HepG2 (cell line): ENCODE measurements around the gene SEC61B. TPM values are rescaled to one million over a fixed set of nuclear protein-coding genes. Genes with fewer than 3 reads are reported as not detected.

Experiments
- ATAC-seq: fragments of 200-7000 bp; cut with Tn5 transposase; 3 replicates; pipeline ENCODE4 v1.9.1; 2020; ENCODE audit warnings: mild to moderate bottlenecking, moderate library complexity
- BruUV-seq: library from RNA; stranded (reverse); fragments of 400-500 nt; replicated peaks from 2 replicates; lab custom pipeline; 2021; lab: Mats Ljungman, UMichigan
- CTCF ChIA-PET: fragments of 300-600 bp; formaldehyde crosslinking; extraction: SDS; loops from one replicate; lab custom pipeline; 2021; ENCODE audit warnings: low total read pairs, inconsistent platforms, low intra/inter-chr PET ratio; lab: Yijun Ruan, JAX
- POLR2A ChIA-PET: fragments of 350-600 bp; sonication (Branson Sonifier 250); formaldehyde crosslinking; loops from one replicate; lab custom pipeline; 2020; ENCODE audit warnings: antibody characterized with exemption, inconsistent platforms; lab: Yijun Ruan, JAX
- DNase-seq: peaks from one replicate; pipeline ENCODE4 v3.0.0-alpha.2; 2015; ENCODE audit warnings: low spot score
- FAIRE-seq: peaks from 3 replicates; lab custom pipeline; 2011; peaks lifted over from hg19 to GRCh38; lab: Jason Lieb, UNC
- H2AFZ ChIP-seq: one replicate; pipeline ENCODE4 v1.6.1; 2011; ENCODE audit warnings: low read length, inconsistent platforms
- H3K27ac ChIP-seq: fragments of 300-600 bp; 3 replicates; pipeline ENCODE4 v1.8.0; 2011; ENCODE audit warnings: mixed run types, mild to moderate bottlenecking, mixed read lengths, low read length, inconsistent platforms; ENCODE audit not compliant: insufficient read depth; ENCODE audit errors: extremely low read length
- H3K27me3 ChIP-seq, 2 experiments: fragments of 200-600 bp in 1 of 2; 2 replicates in 1 of 2; 3 replicates in 1 of 2; pipeline versions ENCODE4 v1.6.0 to v1.8.0; 2011; ENCODE audit warnings: low read length in 2 of 2, mild to moderate bottlenecking in 2 of 2, moderate library complexity in 2 of 2, inconsistent platforms in 1 of 2; ENCODE audit not compliant: insufficient read depth in 2 of 2, control insufficient read depth in 1 of 2
- H3K36me3 ChIP-seq, 2 experiments: fragments of 200-600 bp in 1 of 2; replicated peaks in 1 of 2; 2 replicates in 1 of 2; 3 replicates in 1 of 2; pipeline versions ENCODE4 v1.5.1 to v1.8.0; 2011; ENCODE audit warnings: low read length in 2 of 2, inconsistent platforms in 1 of 2; ENCODE audit not compliant: insufficient read depth in 2 of 2, control insufficient read depth in 1 of 2
- H3K4me1 ChIP-seq: 2 replicates; pipeline ENCODE4 v1.5.1; 2012; ENCODE audit warnings: low read length, inconsistent platforms; ENCODE audit not compliant: insufficient read depth
- H3K4me2 ChIP-seq: 2 replicates; pipeline ENCODE4 v1.6.0; 2011; ENCODE audit warnings: low read depth, low read length, inconsistent platforms
- H3K4me3 ChIP-seq, 3 experiments: fragments of 200-600 bp in 1 of 3; sonication (generic), shearing (Covaris generic) in 1 of 3; replicated peaks in 1 of 3; 2 replicates each; pipeline ENCODE4 v1.5.1; 2011 to 2016; ENCODE audit warnings: low read length in 3 of 3, inconsistent platforms in 2 of 3, low read depth in 2 of 3, mild to moderate bottlenecking in 2 of 3, control low read depth in 1 of 3, mixed read lengths in 1 of 3; ENCODE audit not compliant: insufficient read depth in 1 of 3
- H3K79me2 ChIP-seq: one replicate; pipeline ENCODE4 v1.6.1; 2011; ENCODE audit warnings: low read length, inconsistent platforms; ENCODE audit not compliant: insufficient read depth
- H3K9ac ChIP-seq: 2 replicates; pipeline ENCODE4 v1.6.0; 2011; ENCODE audit warnings: mild to moderate bottlenecking, low read depth, low read length, inconsistent platforms; ENCODE audit not compliant: insufficient read depth
- H3K9me3 ChIP-seq: 2 replicates; pipeline ENCODE4 v1.5.1; 2012; ENCODE audit warnings: mild to moderate bottlenecking, low read length
- H4K20me1 ChIP-seq: 2 replicates; pipeline ENCODE4 v1.6.0; 2011; ENCODE audit warnings: inconsistent platforms, mild to moderate bottlenecking, low read length, moderate library complexity; ENCODE audit not compliant: insufficient read depth
- FOXA3 ChIP-seq: IDR thresholded peaks from 2 replicates; pipeline ENCODE4 v1.6.1; 2016; ENCODE audit warnings: missing genetic modification reagents, missing compliant biosample characterization
- NR3C1 ChIP-seq: sonication (generic); formaldehyde crosslinking; IDR thresholded peaks from 2 replicates; pipeline ENCODE4 v1.4.0; 2020; ENCODE audit warnings: missing genetic modification reagents
- POLR2A ChIP-seq, 2 experiments: IDR thresholded peaks; 2 replicates each; pipeline ENCODE4 v1.6.1; 2011; ENCODE audit warnings: low read depth in 2 of 2, low read length in 2 of 2, mild to moderate bottlenecking in 1 of 2, moderate library complexity in 1 of 2; ENCODE audit not compliant: insufficient read depth in 1 of 2
- RBFOX2 ChIP-seq: fragments of 200-400 bp; formaldehyde crosslinking; IDR thresholded peaks from 2 replicates; pipeline ENCODE4 v1.6.1; 2017; ENCODE audit warnings: low read depth, mild to moderate bottlenecking, low read length
- SMC3 ChIP-seq: IDR thresholded peaks from 2 replicates; pipeline ENCODE4 v1.6.1; 2011; ENCODE audit warnings: low read length, improper control_type of control experiment
- STAG1 ChIP-seq: sonication (generic); formaldehyde crosslinking; IDR thresholded peaks from 2 replicates; pipeline ENCODE4 v1.4.0; 2020; ENCODE audit warnings: missing genetic modification reagents
- ZBTB21 ChIP-seq: sonication (generic); formaldehyde crosslinking; IDR thresholded peaks from 2 replicates; pipeline ENCODE4 v1.4.0; 2020; ENCODE audit warnings: missing genetic modification reagents
- ZNF33B ChIP-seq: sonication (generic); formaldehyde crosslinking; IDR thresholded peaks from 2 replicates; pipeline ENCODE4 v1.5.1; 2020; ENCODE audit warnings: mild to moderate bottlenecking, missing genetic modification reagents
- ZNF747 ChIP-seq: sonication (generic); formaldehyde crosslinking; IDR thresholded peaks from 2 replicates; pipeline ENCODE4 v1.8.1; 2023; ENCODE audit warnings: missing genetic modification reagents, mild to moderate bottlenecking, borderline replicate concordance
- ZSCAN31 ChIP-seq: sonication (generic); formaldehyde crosslinking; IDR thresholded peaks from 2 replicates; pipeline ENCODE4 v1.5.0; 2020; ENCODE audit warnings: low read depth, mild to moderate bottlenecking, missing genetic modification reagents
- WGBS: methylation state at CpG from one replicate; pipeline ENCODE4 v1.1.6; 2017; ENCODE audit warnings: low lambda C conversion rate; 5-methylcytosine and 5-hydroxymethylcytosine counted together
- in situ Hi-C: cut with HindIII; loops from 2 replicates; pipeline ENCODE4 v1.10.0; 2017; ENCODE audit warnings: low pct_unique_long_range_greater_than_20kb; ENCODE audit not compliant: extremely low pct_ligation_motif_present
- intact Hi-C: fragments of 100-400 bp; cut with micrococcal nuclease; formaldehyde crosslinking; loops from one replicate; pipeline ENCODE4 v1.10.0; 2022; ENCODE audit not compliant: unreplicated experiment
- polyA plus RNA-seq, 8 experiments: library from polyadenylated mRNA; depleted of rRNA in 3 of 8; stranded (reverse) in 7 of 8; unstranded in 1 of 8; fragments of >200 nt; fragmentation: Illumina TruSeq in 4 of 8; extraction: Trizol in 4 of 8; gene quantifications; 2 replicates each; pipeline versions ENCODE4 v1.2.1 to v1.2.3, GENCODE V29; 2011 to 2016; ENCODE audit warnings: low read depth in 4 of 8, missing spikeins in 1 of 8, mixed read lengths in 1 of 8; ENCODE audit not compliant: insufficient read depth in 1 of 8
- total RNA-seq, 5 experiments: library from RNA; depleted of rRNA; stranded (reverse); fragments of >200 nt; fragmentation: Illumina TruSeq; extraction: Trizol; gene quantifications; 2 replicates each; pipeline ENCODE4 v1.2.3, GENCODE V29; 2016; ENCODE audit warnings: low read depth in 1 of 5
- TF ChIP-seq, protein P1 (sequence below): sonication (generic); formaldehyde crosslinking; IDR thresholded peaks from 2 replicates; pipeline ENCODE4 v1.4.0; 2020; ENCODE audit warnings: missing genetic modification reagents
- TF ChIP-seq, protein P2 (sequence below): sonication (generic); formaldehyde crosslinking; IDR thresholded peaks from 2 replicates; pipeline ENCODE4 v1.5.1; 2020; ENCODE audit warnings: mild to moderate bottlenecking, moderate library complexity, missing genetic modification reagents
- TF ChIP-seq, protein P3 (sequence below): sonication (generic); formaldehyde crosslinking; IDR thresholded peaks from 2 replicates; pipeline ENCODE4 v1.5.0; 2020; ENCODE audit warnings: mild to moderate bottlenecking, missing genetic modification reagents, moderate library complexity

Gene SEC61B
- total and polyA plus RNA-seq, 2 of the 13 experiments (the other 11 are each of a cell fraction or from before 2014, with no cell fraction given): 191 to 368 TPM

DNA sequence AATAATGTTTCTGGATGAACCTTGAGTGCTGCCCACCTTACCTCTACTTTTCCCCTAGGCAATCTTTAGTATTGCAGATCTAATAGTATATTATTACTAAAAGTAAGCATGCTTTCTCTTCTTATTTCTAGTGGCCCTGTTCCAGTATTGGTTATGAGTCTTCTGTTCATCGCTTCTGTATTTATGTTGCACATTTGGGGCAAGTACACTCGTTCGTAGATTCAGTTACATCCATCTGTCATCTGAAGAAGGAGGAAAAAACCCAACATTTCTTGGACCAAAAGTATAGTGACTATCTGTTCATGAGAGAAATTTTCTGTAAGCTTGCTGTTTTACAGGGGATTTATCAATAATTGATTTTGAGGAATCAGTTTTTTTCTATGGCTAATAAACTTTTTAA, 8.1 kb downstream of the SEC61B start:
- Histone ChIP-seq H3K4me1 (peaks cover 24% of the 10 kb centered on the region), H3K27me3 (no peaks in the 10 kb centered on the region), H3K4me3 (no peak overlapping the region), H3K79me2 (peaks cover 20% of the 10 kb centered on the region), H2AFZ (no peak overlapping the region), H3K9me3 (no peaks in the 10 kb centered on the region), H3K27ac (no peak overlapping the region), H3K36me3 (peaks cover 15 to 65% of the 10 kb centered on the region in 2 experiments), H3K4me2 (no peak overlapping the region), H4K20me1 (no peaks in the 10 kb centered on the region; the same call in 1 of the 2 replicates), H3K9ac (no peak overlapping the region)
- no TSS peak for BruUV-seq
- POLR2A ChIA-PET: interaction anchor here (4.9 kb wide), 1 partner anchor 8 kb away, joined by 27 read pairs; the partner anchor contains the start of genes ALG2 and SEC61B
- in situ Hi-C loops: no loop called here
- intact Hi-C loops: no loop called here
- DNase-seq (no peak), ATAC-seq (no peak), FAIRE-seq (no peak)
- CTCF ChIA-PET: no interaction called here
- 97% methylated on average over 3 of the region's 3 CpGs for WGBS
- TF ChIP-seq, protein P1, sequence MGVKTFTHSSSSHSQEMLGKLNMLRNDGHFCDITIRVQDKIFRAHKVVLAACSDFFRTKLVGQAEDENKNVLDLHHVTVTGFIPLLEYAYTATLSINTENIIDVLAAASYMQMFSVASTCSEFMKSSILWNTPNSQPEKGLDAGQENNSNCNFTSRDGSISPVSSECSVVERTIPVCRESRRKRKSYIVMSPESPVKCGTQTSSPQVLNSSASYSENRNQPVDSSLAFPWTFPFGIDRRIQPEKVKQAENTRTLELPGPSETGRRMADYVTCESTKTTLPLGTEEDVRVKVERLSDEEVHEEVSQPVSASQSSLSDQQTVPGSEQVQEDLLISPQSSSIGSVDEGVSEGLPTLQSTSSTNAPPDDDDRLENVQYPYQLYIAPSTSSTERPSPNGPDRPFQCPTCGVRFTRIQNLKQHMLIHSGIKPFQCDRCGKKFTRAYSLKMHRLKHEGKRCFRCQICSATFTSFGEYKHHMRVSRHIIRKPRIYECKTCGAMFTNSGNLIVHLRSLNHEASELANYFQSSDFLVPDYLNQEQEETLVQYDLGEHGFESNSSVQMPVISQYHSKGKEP (CRISPR knock-in tag): no peak
- no peak for TF ChIP-seq ZBTB21 (CRISPR knock-in tag)
- TF ChIP-seq NR3C1 (CRISPR knock-in tag): no peak
- TF ChIP-seq ZNF33B (CRISPR knock-in tag): no peak
- TF ChIP-seq ZNF747: no peak
- no peak for TF ChIP-seq ZSCAN31 (CRISPR knock-in tag)

DNA sequence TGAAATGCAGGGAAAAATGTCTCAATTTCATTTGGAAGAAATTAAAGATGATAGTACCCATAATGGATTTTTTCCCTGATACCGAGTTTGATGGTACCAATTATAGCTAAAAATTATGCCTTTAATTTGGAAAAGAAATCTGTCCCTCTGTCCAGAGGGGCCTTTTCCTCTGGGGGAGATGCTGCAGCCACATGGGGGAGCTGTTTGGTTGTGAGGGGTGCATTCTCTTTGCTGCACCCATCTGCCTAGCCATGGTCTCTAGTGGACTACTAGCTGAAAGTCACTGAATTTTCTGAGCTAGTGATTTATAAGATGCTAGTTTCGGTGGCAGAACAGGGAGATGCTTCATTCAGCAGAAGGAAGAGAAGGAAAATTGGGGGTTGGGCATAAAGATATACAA, 9.6 kb downstream of the SEC61B start:
- Histone ChIP-seq H3K9ac (no peak overlapping the region), H3K4me2 (no peak overlapping the region), H2AFZ (no peak overlapping the region), H3K36me3 (peaks cover 12 to 52% of the 10 kb centered on the region in 2 experiments), H3K9me3 (no peaks in the 10 kb centered on the region), H3K27me3 (no peaks in the 10 kb centered on the region), H4K20me1 (no peaks in the 10 kb centered on the region), H3K79me2 (peaks cover 5% of the 10 kb centered on the region), H3K27ac (no peak overlapping the region), H3K4me1 (peaks cover 10% of the 10 kb centered on the region), H3K4me3 (no peak overlapping the region)
- CTCF ChIA-PET: no interaction called here
- intact Hi-C loops: no loop called here
- BruUV-seq: no TSS peak
- in situ Hi-C loops: no loop called here
- peak; percentile 46 for FAIRE-seq
- DNase-seq: peak; percentile 9
- POLR2A ChIA-PET: interaction anchor here (4.9 kb wide), 1 partner anchor 10 kb away, joined by 27 read pairs; the partner anchor contains the start of genes ALG2 and SEC61B
- WGBS: 89% methylated on average over 2 of the region's 2 CpGs
- ATAC-seq: peak; percentile 77
- TF ChIP-seq FOXA3 (CRISPR knock-in tag) (no peak), RBFOX2 (peak; percentile 13; the same call in 1 of the 2 replicates), POLR2A (IDR thresholded peaks at IDR 0.05; ENCODE audit: insufficient read depth in 1 of 2, low read depth in 2 of 2, low read length in 2 of 2) (0 out of 4 replicates have a peak, but pooled peaks of 1 of the 2 experiments have one; percentile 21), STAG1 (peak; percentile 15; the same call in 1 of the 2 replicates), SMC3 (0 out of 2 replicates have a peak, but pooled peaks have one; percentile 24)
- TF ChIP-seq, protein P2, sequence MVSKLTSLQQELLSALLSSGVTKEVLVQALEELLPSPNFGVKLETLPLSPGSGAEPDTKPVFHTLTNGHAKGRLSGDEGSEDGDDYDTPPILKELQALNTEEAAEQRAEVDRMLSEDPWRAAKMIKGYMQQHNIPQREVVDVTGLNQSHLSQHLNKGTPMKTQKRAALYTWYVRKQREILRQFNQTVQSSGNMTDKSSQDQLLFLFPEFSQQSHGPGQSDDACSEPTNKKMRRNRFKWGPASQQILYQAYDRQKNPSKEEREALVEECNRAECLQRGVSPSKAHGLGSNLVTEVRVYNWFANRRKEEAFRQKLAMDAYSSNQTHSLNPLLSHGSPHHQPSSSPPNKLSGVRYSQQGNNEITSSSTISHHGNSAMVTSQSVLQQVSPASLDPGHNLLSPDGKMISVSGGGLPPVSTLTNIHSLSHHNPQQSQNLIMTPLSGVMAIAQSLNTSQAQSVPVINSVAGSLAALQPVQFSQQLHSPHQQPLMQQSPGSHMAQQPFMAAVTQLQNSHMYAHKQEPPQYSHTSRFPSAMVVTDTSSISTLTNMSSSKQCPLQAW (CRISPR knock-in tag): no peak
- TF ChIP-seq, protein P3, sequence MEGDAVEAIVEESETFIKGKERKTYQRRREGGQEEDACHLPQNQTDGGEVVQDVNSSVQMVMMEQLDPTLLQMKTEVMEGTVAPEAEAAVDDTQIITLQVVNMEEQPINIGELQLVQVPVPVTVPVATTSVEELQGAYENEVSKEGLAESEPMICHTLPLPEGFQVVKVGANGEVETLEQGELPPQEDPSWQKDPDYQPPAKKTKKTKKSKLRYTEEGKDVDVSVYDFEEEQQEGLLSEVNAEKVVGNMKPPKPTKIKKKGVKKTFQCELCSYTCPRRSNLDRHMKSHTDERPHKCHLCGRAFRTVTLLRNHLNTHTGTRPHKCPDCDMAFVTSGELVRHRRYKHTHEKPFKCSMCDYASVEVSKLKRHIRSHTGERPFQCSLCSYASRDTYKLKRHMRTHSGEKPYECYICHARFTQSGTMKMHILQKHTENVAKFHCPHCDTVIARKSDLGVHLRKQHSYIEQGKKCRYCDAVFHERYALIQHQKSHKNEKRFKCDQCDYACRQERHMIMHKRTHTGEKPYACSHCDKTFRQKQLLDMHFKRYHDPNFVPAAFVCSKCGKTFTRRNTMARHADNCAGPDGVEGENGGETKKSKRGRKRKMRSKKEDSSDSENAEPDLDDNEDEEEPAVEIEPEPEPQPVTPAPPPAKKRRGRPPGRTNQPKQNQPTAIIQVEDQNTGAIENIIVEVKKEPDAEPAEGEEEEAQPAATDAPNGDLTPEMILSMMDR (CRISPR knock-in tag): peak; percentile 61
